ENCODE results near the gene PROB1.

PROB1 gene

GRCh38 chr5:139343476-139343875 lies 51.4 kb downstream of the PROB1 start:
- no peak for DNase-seq (ENCODE audit: low read depth in 2 of 3, low spot score in 2 of 3)

GRCh38 chr5:139342423-139342723 lies 52.5 kb downstream of the PROB1 start:
- no peak for DNase-seq (ENCODE audit: low read depth in 2 of 3, low spot score in 2 of 3)

GRCh38 chr5:139341689-139342422 lies 53.0 kb downstream of the PROB1 start, which contains the start of gene PAIP2:
Gene PAIP2, plus strand, starts transcription at chr5:139341854. Its CDS starts 21,931 bp downstream, at chr5:139363785.
- peak; percentile 89 to 95 (median 93) for DNase-seq (ENCODE audit: low read depth in 2 of 3, low spot score in 2 of 3)

- no peak for DNase-seq (ENCODE audit: low read depth in 2 of 3, low spot score in 2 of 3)
Observed at GRCh38 chr5:139341187-139341688, 53.7 kb downstream of the PROB1 start.
